Choroid plexus epithelial cell (primary cell): Measurements from ENCODE around the gene PANX1.

Source experiments
- DNase-seq: peaks from one replicate; pipeline ENCODE4 v3.0.0-alpha.2; 2010; ENCODE audit warnings: low read depth
- H3K4me3 ChIP-seq: 2 replicates; pipeline ENCODE4 v1.5.1; 2011; ENCODE audit warnings: low read depth, mild to moderate bottlenecking, control low read depth, low read length, moderate library complexity
- TF ChIP-seq, protein P1 (sequence below): conservative IDR thresholded peaks from 2 replicates; pipeline ENCODE4 v1.5.1; 2011; ENCODE audit warnings: low read depth, mild to moderate bottlenecking, control low read depth, inconsistent platforms, low read length, moderate library complexity

PANX1 gene

DNA sequence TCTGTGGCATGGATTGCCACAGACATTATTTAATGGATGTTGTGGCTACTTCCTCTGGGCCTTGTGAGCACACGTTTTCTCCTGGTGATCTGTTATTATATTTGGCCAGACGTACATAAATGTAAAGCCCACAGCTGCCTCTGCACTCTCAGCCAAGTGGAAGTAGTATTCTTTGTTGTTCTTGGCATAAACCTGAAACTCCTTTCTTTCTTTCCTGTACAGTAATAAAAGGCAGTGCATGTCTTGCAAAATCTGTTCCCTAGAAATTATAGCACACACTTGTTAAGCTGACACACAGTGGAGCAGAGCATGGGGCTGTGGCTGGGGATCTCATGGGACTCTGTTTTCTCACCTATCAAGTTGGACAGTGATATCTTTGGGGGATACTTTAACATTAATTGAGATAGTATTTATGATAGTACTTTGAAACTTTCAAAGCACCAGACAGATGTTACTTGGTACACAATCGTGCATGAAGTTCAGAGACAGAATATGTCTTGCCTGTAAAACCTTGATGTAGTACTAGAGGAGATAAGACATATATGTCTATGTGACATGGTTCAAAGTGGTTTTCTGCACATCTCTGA is 20.9 kb downstream of the PANX1 start:
- TF ChIP-seq, protein P1, sequence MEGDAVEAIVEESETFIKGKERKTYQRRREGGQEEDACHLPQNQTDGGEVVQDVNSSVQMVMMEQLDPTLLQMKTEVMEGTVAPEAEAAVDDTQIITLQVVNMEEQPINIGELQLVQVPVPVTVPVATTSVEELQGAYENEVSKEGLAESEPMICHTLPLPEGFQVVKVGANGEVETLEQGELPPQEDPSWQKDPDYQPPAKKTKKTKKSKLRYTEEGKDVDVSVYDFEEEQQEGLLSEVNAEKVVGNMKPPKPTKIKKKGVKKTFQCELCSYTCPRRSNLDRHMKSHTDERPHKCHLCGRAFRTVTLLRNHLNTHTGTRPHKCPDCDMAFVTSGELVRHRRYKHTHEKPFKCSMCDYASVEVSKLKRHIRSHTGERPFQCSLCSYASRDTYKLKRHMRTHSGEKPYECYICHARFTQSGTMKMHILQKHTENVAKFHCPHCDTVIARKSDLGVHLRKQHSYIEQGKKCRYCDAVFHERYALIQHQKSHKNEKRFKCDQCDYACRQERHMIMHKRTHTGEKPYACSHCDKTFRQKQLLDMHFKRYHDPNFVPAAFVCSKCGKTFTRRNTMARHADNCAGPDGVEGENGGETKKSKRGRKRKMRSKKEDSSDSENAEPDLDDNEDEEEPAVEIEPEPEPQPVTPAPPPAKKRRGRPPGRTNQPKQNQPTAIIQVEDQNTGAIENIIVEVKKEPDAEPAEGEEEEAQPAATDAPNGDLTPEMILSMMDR = no peak
- peak; percentile 88 for DNase-seq

DNA sequence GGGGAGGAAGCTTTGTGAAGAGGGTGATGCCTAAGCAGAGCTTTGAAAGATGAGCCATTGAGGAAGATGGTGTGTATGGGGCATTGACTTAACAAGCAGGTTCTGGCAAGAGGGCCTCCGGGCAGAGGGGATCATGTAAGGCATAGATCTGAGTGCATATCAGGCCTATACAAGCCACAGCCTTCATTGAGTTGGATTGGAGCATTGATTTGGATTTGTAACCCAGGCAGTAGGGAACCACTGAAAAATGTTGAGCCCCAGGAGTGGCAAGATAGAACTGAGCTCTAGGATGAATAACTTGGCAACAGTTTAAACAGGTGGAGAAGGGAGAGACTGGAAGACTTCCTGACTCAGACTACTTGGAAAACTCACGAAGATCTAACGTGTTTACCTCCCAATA is 21.4 kb downstream of the PANX1 start:
- DNase-seq = no peak
- no peak overlapping the region for H3K4me3 ChIP-seq
- TF ChIP-seq, protein P1 = no peak

More for the DNA sequence above, 20.9 kb downstream of the PANX1 start:
- no peak overlapping the region for H3K4me3 ChIP-seq

DNA sequence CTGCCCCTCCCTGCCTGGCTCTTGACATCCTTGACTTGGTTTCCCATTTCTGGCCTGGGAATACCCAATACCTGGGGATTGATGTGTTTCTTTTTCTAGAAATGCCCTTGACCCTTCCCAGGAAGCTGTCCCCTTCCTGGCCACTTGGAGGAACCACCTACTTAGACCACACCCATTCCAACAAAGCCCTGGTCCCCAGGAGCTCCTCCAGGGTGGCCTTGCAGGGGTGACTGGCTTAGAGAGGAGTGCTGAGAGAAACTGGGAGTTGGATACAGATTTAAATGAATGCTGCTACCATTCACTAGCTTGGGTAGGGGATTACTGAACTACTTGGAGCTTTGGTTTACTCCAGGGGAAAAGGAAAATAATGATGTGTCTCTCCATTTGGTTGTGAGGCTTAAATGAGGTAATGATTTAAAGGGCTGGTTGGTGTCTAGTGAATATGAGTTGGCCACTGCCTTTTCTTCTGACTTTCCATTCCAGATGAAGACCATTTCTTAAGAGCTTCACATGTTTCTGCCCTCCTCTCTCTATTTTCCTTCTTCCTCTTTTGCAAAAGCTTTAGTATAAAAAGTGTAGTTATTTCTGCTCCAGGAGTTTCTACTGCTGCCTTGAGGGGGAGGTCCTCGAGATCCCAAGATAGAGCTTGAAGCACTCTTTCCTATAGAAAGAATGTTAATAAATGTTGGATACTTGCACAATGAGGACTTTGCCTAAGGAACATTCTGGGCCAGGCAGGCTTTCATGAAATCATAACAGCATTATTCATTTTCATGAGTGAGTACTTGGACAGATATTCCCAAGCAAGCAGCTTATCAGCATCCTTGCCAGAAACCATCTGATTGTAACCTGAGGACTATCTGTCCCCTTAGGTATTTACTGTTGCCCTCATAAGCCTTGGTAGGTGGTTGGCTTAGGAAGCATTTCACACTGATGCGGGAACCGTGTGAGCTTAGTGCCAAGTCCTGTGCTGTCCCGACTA is 22.4 kb downstream of the PANX1 start:
- TF ChIP-seq, protein P1 = no peak
- DNase-seq = no peak
- no peak overlapping the region for H3K4me3 ChIP-seq

DNA sequence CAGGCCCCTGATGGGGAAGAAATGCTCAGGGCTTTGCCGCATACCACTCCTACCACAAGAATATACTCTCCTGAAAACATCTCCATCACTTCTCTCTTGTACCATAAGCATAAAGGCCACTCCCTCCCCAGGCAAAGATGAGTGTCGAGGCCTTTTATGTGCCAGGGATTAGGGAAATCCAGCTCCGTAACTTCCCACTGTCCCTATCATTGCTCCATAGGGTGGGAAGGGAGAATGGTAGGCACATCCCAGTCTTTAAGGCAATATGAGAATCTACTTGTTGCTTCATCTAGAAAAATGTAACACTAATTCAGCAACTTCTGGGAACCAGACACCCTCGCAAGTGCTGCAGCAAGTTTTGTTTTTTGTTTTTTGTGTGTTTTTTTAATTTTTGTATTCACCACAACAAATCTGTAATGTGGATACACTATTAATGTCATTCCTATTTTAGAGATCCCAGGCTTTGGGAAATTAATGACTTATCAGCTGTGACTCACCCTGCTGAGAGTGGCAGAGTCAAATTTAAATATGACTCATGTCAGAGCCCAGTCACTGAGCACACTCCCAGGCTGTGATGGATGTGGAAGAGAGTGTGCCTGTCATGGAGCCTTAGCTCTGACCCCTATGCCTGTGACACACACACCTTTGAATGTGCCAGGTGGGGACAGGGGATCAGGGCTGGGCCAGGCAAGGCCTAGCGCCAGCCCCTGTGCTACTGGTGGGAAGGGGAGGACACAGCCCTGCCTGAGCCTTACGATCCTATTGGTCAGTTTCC is 23.4 kb downstream of the PANX1 start:
- DNase-seq = peak; percentile 68
- TF ChIP-seq, protein P1 = no peak
- no peak overlapping the region for H3K4me3 ChIP-seq

DNA sequence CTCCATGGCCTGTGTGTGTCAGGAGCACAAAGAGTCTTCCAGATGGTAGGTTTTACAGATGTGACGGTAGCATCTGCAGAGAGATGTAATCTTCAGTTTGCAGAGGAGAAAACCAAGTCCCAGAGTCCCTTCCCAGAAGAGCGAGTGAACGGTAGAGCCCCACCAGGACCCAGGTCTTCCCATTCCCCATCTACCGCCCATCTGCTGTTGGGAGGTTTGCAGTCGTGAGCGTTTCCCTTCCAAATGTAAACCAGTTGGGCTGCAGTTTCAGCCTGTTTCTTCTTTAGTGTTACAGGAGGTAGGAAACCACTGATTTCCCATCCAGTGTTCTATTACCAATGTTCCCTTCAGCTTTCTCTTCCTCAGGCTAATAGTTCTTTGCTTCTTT is 24.0 kb downstream of the PANX1 start:
- TF ChIP-seq, protein P1 = no peak
- no peak overlapping the region for H3K4me3 ChIP-seq
- DNase-seq = no peak

DNA sequence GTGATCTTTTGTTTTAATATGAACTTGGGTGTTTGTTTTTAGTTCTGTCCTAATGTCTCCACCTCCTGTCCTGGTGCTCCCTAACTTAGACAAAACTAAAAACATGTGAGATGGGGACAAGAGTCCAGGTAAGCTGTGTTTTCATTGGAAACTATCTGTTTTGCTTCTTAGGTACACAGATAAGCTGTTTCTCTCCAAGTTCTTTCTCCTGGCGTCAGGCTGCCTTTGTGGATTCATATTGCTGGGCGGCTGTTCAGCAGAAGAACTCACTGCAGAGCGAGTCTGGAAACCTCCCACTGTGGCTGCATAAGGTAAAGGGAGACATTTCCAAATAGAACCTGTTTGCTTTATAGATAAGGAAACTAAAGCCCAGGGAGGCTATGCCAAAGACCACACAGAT is 24.7 kb downstream of the PANX1 start:
- DNase-seq = no peak
- TF ChIP-seq, protein P1 = no peak

More for the DNA sequence above, 24.7 kb downstream of the PANX1 start:
- no peak overlapping the region for H3K4me3 ChIP-seq
